Smooth muscle cell (in vitro differentiated cells): ENCODE results near the gene GALNT16. TPM values are rescaled to one million over a fixed set of nuclear protein-coding genes. Genes with fewer than 3 reads are reported as not detected.

Experiments
- DNase-seq: peaks from one replicate; lab custom pipeline; 2025; ENCODE audit not compliant: unreplicated experiment; lab: John Stamatoyannopoulos, UW
- H2AFZ ChIP-seq: fragments of 200-600 bp; sonication (generic); 2 replicates; pipeline ENCODE4 v1.6.0; 2016; ENCODE audit warnings: antibody characterized with exemption, low read depth, mild to moderate bottlenecking
- H3F3A ChIP-seq: fragments of 200-600 bp; sonication (generic); 2 replicates; pipeline ENCODE4 v1.6.0; 2017; ENCODE audit warnings: antibody characterized with exemption, low read depth
- H3K27ac ChIP-seq: fragments of 200-600 bp; sonication (generic); 2 replicates; pipeline ENCODE4 v1.5.1; 2016; ENCODE audit warnings: low read depth, mild to moderate bottlenecking
- H3K27me3 ChIP-seq: fragments of 200-600 bp; sonication (generic); 2 replicates; pipeline ENCODE4 v1.6.1; 2016; ENCODE audit warnings: low read depth, mild to moderate bottlenecking
- H3K36me3 ChIP-seq: fragments of 200-600 bp; sonication (generic); 2 replicates; pipeline ENCODE4 v1.5.1; 2016; ENCODE audit warnings: low read depth
- H3K4me1 ChIP-seq: fragments of 200-600 bp; sonication (generic); 2 replicates; pipeline ENCODE4 v1.5.1; 2016; ENCODE audit warnings: low read depth
- H3K4me2 ChIP-seq: fragments of 200-600 bp; sonication (generic); 2 replicates; pipeline ENCODE4 v1.6.0; 2016; ENCODE audit warnings: mild to moderate bottlenecking
- H3K4me3 ChIP-seq: fragments of 200-600 bp; sonication (generic); 2 replicates; pipeline ENCODE4 v1.5.1; 2016; ENCODE audit warnings: mild to moderate bottlenecking
- H3K79me2 ChIP-seq: fragments of 200-600 bp; sonication (generic); 2 replicates; pipeline ENCODE4 v1.6.0; 2016; ENCODE audit warnings: low read depth, mild to moderate bottlenecking
- H3K9ac ChIP-seq: fragments of 200-600 bp; sonication (generic); 2 replicates; pipeline ENCODE4 v1.6.0; 2016; ENCODE audit warnings: low read depth
- H3K9me3 ChIP-seq: fragments of 200-600 bp; sonication (generic); replicated peaks from 2 replicates; pipeline ENCODE4 v1.5.1; 2016; ENCODE audit warnings: low read depth
- H4K20me1 ChIP-seq: fragments of 200-600 bp; sonication (generic); 2 replicates; pipeline ENCODE4 v1.6.0; 2016; ENCODE audit warnings: low read depth
- WGBS: methylation state at CpG from one replicate; pipeline ENCODE4 v1.1.7; 2016; ENCODE audit warnings: low lambda C conversion rate; 5-methylcytosine and 5-hydroxymethylcytosine counted together
- polyA plus RNA-seq: library from polyadenylated mRNA; unstranded; fragments of >200 nt; fragmentation: Nextera tagmentation; extraction: Ambion mirVana; gene quantifications from 2 replicates; pipeline ENCODE4 v1.2.1, GENCODE V29; 2016
- total RNA-seq: library from RNA; depleted of rRNA; stranded (reverse); fragments of >200 nt; gene quantifications from 2 replicates; pipeline ENCODE4 v1.2.3, GENCODE V29; 2014
- TF ChIP-seq, protein P1 (sequence below): fragments of 200-600 bp; sonication (generic); IDR thresholded peaks from 2 replicates; pipeline ENCODE4 v1.5.1; 2017; ENCODE audit warnings: borderline replicate concordance, mild to moderate bottlenecking, antibody characterized with exemption; ENCODE audit not compliant: insufficient read depth, poor library complexity, severe bottlenecking

The GALNT16 gene
- total and polyA plus RNA-seq, 2 experiments from 2014 or later: 0.54 to 4.7 TPM

DNA sequence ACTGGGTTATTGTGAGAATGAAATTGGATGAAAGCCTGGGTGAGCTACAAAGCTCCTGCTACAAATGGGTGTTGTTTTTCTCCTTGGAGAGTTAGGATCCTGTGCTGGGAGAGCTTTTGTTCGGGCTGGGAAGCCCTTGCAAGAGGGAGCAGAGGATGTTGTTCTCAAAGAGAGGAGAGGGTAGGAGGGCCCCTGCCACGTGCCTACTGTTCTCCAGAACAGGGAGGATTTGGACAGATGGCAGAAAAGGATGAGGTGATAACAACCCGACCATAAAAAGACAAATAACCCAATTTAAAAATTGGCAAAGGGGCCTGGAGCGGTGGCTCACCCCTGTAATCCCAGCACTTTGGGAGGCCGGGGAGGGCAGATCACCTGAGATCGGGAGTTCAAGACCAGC is 68.8 kb downstream of the GALNT16 start:
- H3K79me2 ChIP-seq: no peaks in the 10 kb centered on the region
- TF ChIP-seq, protein P1, sequence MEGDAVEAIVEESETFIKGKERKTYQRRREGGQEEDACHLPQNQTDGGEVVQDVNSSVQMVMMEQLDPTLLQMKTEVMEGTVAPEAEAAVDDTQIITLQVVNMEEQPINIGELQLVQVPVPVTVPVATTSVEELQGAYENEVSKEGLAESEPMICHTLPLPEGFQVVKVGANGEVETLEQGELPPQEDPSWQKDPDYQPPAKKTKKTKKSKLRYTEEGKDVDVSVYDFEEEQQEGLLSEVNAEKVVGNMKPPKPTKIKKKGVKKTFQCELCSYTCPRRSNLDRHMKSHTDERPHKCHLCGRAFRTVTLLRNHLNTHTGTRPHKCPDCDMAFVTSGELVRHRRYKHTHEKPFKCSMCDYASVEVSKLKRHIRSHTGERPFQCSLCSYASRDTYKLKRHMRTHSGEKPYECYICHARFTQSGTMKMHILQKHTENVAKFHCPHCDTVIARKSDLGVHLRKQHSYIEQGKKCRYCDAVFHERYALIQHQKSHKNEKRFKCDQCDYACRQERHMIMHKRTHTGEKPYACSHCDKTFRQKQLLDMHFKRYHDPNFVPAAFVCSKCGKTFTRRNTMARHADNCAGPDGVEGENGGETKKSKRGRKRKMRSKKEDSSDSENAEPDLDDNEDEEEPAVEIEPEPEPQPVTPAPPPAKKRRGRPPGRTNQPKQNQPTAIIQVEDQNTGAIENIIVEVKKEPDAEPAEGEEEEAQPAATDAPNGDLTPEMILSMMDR: no peak
- no peak overlapping the region for H3K4me3 ChIP-seq
- H3K4me1 ChIP-seq: no peaks in the 10 kb centered on the region
- no peaks in the 10 kb centered on the region for H3K9me3 ChIP-seq
- H2AFZ ChIP-seq: no peak overlapping the region
- no peak overlapping the region for H3K27ac ChIP-seq
- H3K9ac ChIP-seq: no peak overlapping the region
- no peak overlapping the region for H3K4me2 ChIP-seq
- no peaks in the 10 kb centered on the region for H3F3A ChIP-seq
- no peaks in the 10 kb centered on the region for H4K20me1 ChIP-seq
- 90% methylated on average over 6 of the region's 6 CpGs for WGBS
- DNase-seq: no peak
- H3K27me3 ChIP-seq: no peaks in the 10 kb centered on the region
- H3K36me3 ChIP-seq: no peaks in the 10 kb centered on the region

DNA sequence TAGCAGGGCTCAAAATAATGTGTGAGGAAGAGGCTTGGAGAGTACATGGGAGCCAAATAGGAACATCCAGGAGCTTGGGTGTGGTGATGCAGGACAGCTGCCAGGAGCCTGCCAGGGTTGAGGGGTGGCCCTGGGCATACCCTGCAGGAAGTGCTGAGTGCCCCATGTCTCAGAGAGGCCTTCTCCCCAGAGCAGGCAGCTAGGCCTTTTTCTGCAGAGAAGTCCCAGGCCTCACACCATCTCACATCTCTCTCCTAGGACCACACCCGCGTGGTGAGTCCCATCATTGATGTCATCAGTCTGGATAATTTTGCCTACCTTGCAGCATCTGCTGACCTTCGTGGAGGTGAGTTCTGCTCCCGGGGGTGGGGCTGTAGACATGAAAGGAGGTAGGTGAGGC is 71.2 kb downstream of the GALNT16 start:
- no peak for DNase-seq
- TF ChIP-seq, protein P1: no peak
- Histone ChIP-seq H3F3A (no peaks in the 10 kb centered on the region), H3K9ac (no peak overlapping the region), H3K27ac (no peak overlapping the region), H3K9me3 (no peaks in the 10 kb centered on the region), H4K20me1 (no peaks in the 10 kb centered on the region), H3K4me3 (no peak overlapping the region), H3K36me3 (no peaks in the 10 kb centered on the region), H2AFZ (no peak overlapping the region), H3K4me1 (no peaks in the 10 kb centered on the region), H3K79me2 (no peaks in the 10 kb centered on the region), H3K27me3 (no peaks in the 10 kb centered on the region), H3K4me2 (no peak overlapping the region)
- WGBS: 85% methylated on average over 4 of the region's 4 CpGs

DNA sequence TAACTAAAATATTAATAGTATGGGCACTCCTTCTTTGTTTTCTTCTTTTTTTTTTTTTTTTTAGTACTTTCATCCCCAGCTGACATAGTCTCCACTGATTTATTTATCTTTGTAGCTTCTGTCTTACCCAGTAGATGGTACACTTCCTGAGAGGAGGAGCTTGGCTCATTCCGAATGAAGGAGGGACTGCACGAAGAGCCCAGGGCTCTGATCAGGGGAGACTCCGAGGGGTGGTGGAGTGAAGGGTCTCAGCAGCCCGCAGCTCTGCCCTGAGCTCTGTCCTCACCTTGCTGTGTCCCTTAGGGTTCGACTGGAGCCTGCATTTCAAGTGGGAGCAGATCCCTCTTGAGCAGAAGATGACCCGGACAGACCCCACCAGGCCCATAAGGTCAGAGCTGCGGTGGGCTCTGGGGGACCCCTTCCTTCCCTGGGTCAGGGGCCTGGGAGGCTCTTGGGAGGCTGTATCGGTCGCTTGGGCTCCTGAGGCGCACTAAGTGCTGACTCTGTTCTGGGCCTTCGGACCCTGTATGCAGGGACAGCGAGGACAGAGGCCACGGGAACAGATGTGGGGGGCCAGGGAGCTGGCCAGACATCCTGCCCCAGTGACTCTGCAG is 72.9 kb downstream of the GALNT16 start:
- no peaks in the 10 kb centered on the region for H4K20me1 ChIP-seq
- H3K9me3 ChIP-seq: no peaks in the 10 kb centered on the region
- no peaks in the 10 kb centered on the region for H3K4me1 ChIP-seq
- H3K79me2 ChIP-seq: no peaks in the 10 kb centered on the region
- no peak overlapping the region for H3K9ac ChIP-seq
- H3K4me2 ChIP-seq: no peak overlapping the region
- H3F3A ChIP-seq: no peaks in the 10 kb centered on the region
- TF ChIP-seq, protein P1: no peak
- no peak overlapping the region for H3K4me3 ChIP-seq
- H2AFZ ChIP-seq: no peak overlapping the region
- no peaks in the 10 kb centered on the region for H3K36me3 ChIP-seq
- H3K27ac ChIP-seq: no peak overlapping the region
- 85% methylated on average over 13 of the region's 13 CpGs for WGBS
- H3K27me3 ChIP-seq: no peaks in the 10 kb centered on the region
- DNase-seq: no peak

DNA sequence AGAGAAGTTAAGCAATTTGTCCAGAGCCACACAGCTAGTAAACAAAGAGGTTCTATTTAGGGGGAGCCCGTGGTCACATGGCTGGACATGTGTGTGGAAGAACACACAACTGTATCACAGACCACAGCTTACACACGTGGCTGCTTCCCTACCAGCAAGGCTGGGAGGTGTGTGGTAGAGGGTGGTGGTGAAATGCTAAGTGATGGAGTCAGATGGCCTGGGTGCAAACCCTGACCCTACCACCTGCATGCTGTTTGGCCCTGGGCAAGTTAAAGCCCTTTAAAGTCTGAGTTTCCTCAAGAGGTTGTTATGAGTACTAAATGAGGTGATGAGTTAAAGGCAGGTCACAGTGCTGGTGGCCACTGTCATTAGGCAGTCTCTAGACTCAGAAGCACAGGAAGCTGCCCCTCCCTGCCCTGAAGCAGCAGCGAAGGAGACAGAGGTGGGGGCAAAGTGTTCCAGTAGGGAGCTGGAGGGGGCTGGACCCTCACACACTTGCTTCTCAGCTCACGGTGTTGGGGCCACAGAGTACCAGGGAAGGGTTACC is 73.9 kb downstream of the GALNT16 start:
- H2AFZ ChIP-seq: no peak overlapping the region
- H3K4me3 ChIP-seq: no peak overlapping the region
- H3K79me2 ChIP-seq: no peaks in the 10 kb centered on the region
- H3K27ac ChIP-seq: no peak overlapping the region
- no peaks in the 10 kb centered on the region for H3K9me3 ChIP-seq
- no peak for DNase-seq
- 66% methylated on average over 4 of the region's 4 CpGs for WGBS
- H3K4me1 ChIP-seq: no peaks in the 10 kb centered on the region
- H3K36me3 ChIP-seq: no peaks in the 10 kb centered on the region
- no peaks in the 10 kb centered on the region for H3F3A ChIP-seq
- H3K27me3 ChIP-seq: no peaks in the 10 kb centered on the region
- H4K20me1 ChIP-seq: no peaks in the 10 kb centered on the region
- H3K4me2 ChIP-seq: no peak overlapping the region
- TF ChIP-seq, protein P1: no peak
- H3K9ac ChIP-seq: no peak overlapping the region
